H1 (cell line): ENCODE measurements around the gene SSB. TPM values are rescaled to one million over a fixed set of nuclear protein-coding genes. Genes with fewer than 3 reads are reported as not detected.

Experiments used
- CTCF ChIA-PET: fragments of 300-600 bp; sonication (Branson Sonifier 250); formaldehyde crosslinking; loops from one replicate; lab custom pipeline; 2021; ENCODE audit not compliant: partially characterized antibody; lab: Charles Lee
- POLR2A ChIA-PET: fragments of 300-600 bp; sonication (Branson Sonifier 250); formaldehyde crosslinking; loops from one replicate; lab custom pipeline; 2021; ENCODE audit warnings: inconsistent platforms; ENCODE audit not compliant: partially characterized antibody; lab: Charles Lee
- DNase-seq, 2 experiments: peaks; one replicate each; pipeline versions ENCODE4 v3.0.0 to v3.0.0-alpha.2; 2010 to 2022; ENCODE audit warnings: low spot score in 2 of 2, low read depth in 1 of 2, mixed read lengths in 1 of 2
- FAIRE-seq: peaks from 2 replicates; lab custom pipeline; 2011; peaks lifted over from hg19 to GRCh38; lab: Jason Lieb, UNC
- H2AFZ ChIP-seq: 2 replicates; pipeline ENCODE4 v1.8.1; 2012; ENCODE audit warnings: low read length, inconsistent platforms
- H2AK5ac ChIP-seq: 2 replicates; pipeline ENCODE4 v1.6.1; 2013; ENCODE audit warnings: low read depth, low read length
- H2BK120ac ChIP-seq: replicated peaks from 2 replicates; pipeline ENCODE3; 2013; ENCODE audit warnings: low read depth, low read length, inconsistent platforms
- H2BK12ac ChIP-seq: 2 replicates; pipeline ENCODE4 v1.6.1; 2013; ENCODE audit warnings: low read depth, low read length
- H2BK15ac ChIP-seq: 2 replicates; pipeline ENCODE4 v1.6.1; 2013; ENCODE audit warnings: low read length
- H2BK20ac ChIP-seq: 2 replicates; pipeline ENCODE4 v1.6.1; 2013; ENCODE audit warnings: low read length
- H2BK5ac ChIP-seq: 2 replicates; pipeline ENCODE4 v1.6.1; 2013; ENCODE audit warnings: low read depth, low read length
- H3K14ac ChIP-seq: 2 replicates; pipeline ENCODE4 v1.6.1; 2013; ENCODE audit warnings: inconsistent platforms; ENCODE audit not compliant: insufficient read length
- H3K18ac ChIP-seq: 2 replicates; pipeline ENCODE4 v1.6.1; 2013; ENCODE audit warnings: low read length; ENCODE audit errors: extremely low read depth
- H3K23ac ChIP-seq: 2 replicates; pipeline ENCODE4 v1.6.1; 2013; ENCODE audit warnings: inconsistent platforms; ENCODE audit not compliant: insufficient read length
- H3K23me2 ChIP-seq: 2 replicates; pipeline ENCODE4 v1.6.1; 2013; ENCODE audit warnings: low read depth, low read length
- H3K27ac ChIP-seq: 2 replicates; pipeline ENCODE4 v1.6.1; 2011; ENCODE audit warnings: low read depth, low read length, inconsistent platforms
- H3K27me3 ChIP-seq, 4 experiments: replicated peaks in 1 of 4; 1 replicate in 1 of 4; 2 replicates in 3 of 4; pipeline versions ENCODE4 v1.6.1 to v1.8.1; 2011 to 2013; ENCODE audit warnings: low read length in 3 of 4, mild to moderate bottlenecking in 3 of 4, inconsistent platforms in 2 of 4, mixed read lengths in 2 of 4, moderate library complexity in 1 of 4; ENCODE audit not compliant: control insufficient read depth in 3 of 4, insufficient read depth in 3 of 4; ENCODE audit errors: extremely low read depth in 1 of 4
- H3K36me3 ChIP-seq, 4 experiments: 2 replicates each; pipeline versions ENCODE4 v1.6.1 to v1.8.1; 2011 to 2013; ENCODE audit warnings: mild to moderate bottlenecking in 4 of 4, low read length in 3 of 4, moderate library complexity in 2 of 4, control low read depth in 1 of 4, inconsistent platforms in 1 of 4; ENCODE audit not compliant: insufficient read depth in 4 of 4, control insufficient read depth in 2 of 4
- H3K4ac ChIP-seq: replicated peaks from 2 replicates; pipeline ENCODE3; 2013; ENCODE audit warnings: low read length, low read depth, mixed read lengths, inconsistent platforms; ENCODE audit not compliant: insufficient read length
- H3K4me1 ChIP-seq, 4 experiments: replicated peaks in 1 of 4; 1 replicate in 1 of 4; 2 replicates in 3 of 4; pipeline versions ENCODE4 v1.6.1 to v1.8.1; 2011 to 2013; ENCODE audit warnings: low read length in 3 of 4, inconsistent platforms in 2 of 4, mixed read lengths in 1 of 4; ENCODE audit not compliant: insufficient read depth in 4 of 4, control insufficient read depth in 3 of 4
- H3K4me2 ChIP-seq, 2 experiments: 2 replicates each; pipeline versions ENCODE4 v1.6.1 to v1.8.1; 2011 to 2013; ENCODE audit warnings: low read depth in 2 of 2, low read length in 2 of 2, control low read depth in 1 of 2, inconsistent platforms in 1 of 2, mild to moderate bottlenecking in 1 of 2; ENCODE audit not compliant: insufficient read depth in 1 of 2
- H3K4me3 ChIP-seq, 4 experiments: fragments of 200-600, 300-600 bp in 1 of 4; sonication (generic), shearing (Covaris generic), sonication (Bioruptor Twin) in 1 of 4; 2 replicates each; pipeline versions ENCODE4 v1.5.1 to v1.8.1; 2011 to 2016; ENCODE audit warnings: low read length in 4 of 4, low read depth in 3 of 4, control low read depth in 2 of 4, inconsistent platforms in 2 of 4, mild to moderate bottlenecking in 2 of 4, mixed read lengths in 1 of 4, moderate library complexity in 1 of 4; ENCODE audit not compliant: insufficient read depth in 2 of 4; ENCODE audit errors: extremely low read depth in 1 of 4
- H3K56ac ChIP-seq: replicated peaks from 2 replicates; pipeline ENCODE3; 2013; ENCODE audit warnings: low read depth, mild to moderate bottlenecking, mixed read lengths, low read length, inconsistent platforms; ENCODE audit not compliant: insufficient read length
- H3K79me1 ChIP-seq: 2 replicates; pipeline ENCODE4 v1.6.1; 2013; ENCODE audit warnings: low read depth, low read length, control low read depth
- H3K79me2 ChIP-seq, 2 experiments: 2 replicates each; pipeline versions ENCODE4 v1.6.1 to v1.8.1; 2012 to 2013; ENCODE audit warnings: low read length in 2 of 2, mild to moderate bottlenecking in 2 of 2, inconsistent platforms in 1 of 2; ENCODE audit not compliant: insufficient read depth in 2 of 2, control insufficient read depth in 1 of 2
- H3K9ac ChIP-seq, 4 experiments: replicated peaks in 1 of 4; 1 replicate in 1 of 4; 2 replicates in 3 of 4; pipeline versions ENCODE4 v1.6.1 to v1.8.1; 2011 to 2013; ENCODE audit warnings: low read depth in 3 of 4, low read length in 3 of 4, control low read depth in 2 of 4, mild to moderate bottlenecking in 2 of 4, moderate library complexity in 2 of 4, inconsistent platforms in 1 of 4; ENCODE audit errors: extremely low read depth in 1 of 4
- H3K9me3 ChIP-seq, 2 experiments: 2 replicates each; pipeline versions ENCODE4 v1.6.1 to v1.8.1; 2012 to 2013; ENCODE audit warnings: mild to moderate bottlenecking in 2 of 2, moderate library complexity in 2 of 2, control low read depth in 1 of 2, inconsistent platforms in 1 of 2, low read depth in 1 of 2, low read length in 1 of 2, mixed read lengths in 1 of 2; ENCODE audit not compliant: insufficient read depth in 2 of 2
- H4K20me1 ChIP-seq, 2 experiments: replicated peaks in 1 of 2; 2 replicates each; pipeline versions ENCODE3 to v1.8.1; 2011 to 2013; ENCODE audit warnings: inconsistent platforms in 2 of 2, low read length in 2 of 2, mild to moderate bottlenecking in 1 of 2; ENCODE audit not compliant: insufficient read depth in 2 of 2, control insufficient read depth in 1 of 2
- H4K5ac ChIP-seq: 2 replicates; pipeline ENCODE4 v1.6.1; 2013; ENCODE audit warnings: low read length, low read depth, mixed read lengths, inconsistent platforms; ENCODE audit not compliant: insufficient read length
- H4K8ac ChIP-seq: 2 replicates; pipeline ENCODE4 v1.8.0; 2013; ENCODE audit warnings: mild to moderate bottlenecking, moderate library complexity, low read length, inconsistent platforms; ENCODE audit not compliant: insufficient read depth; ENCODE audit errors: extremely low read depth
- H4K91ac ChIP-seq: replicated peaks from 2 replicates; pipeline ENCODE3; 2013; ENCODE audit warnings: low read length, mixed read lengths, inconsistent platforms; ENCODE audit not compliant: insufficient read length
- ASH2L ChIP-seq: fragments of 200-600, 300-600 bp; sonication (generic); IDR thresholded peaks from one replicate; pipeline ENCODE4 v1.7.1; 2017; ENCODE audit warnings: low read length
- GTF2F1 ChIP-seq: IDR thresholded peaks from 2 replicates; pipeline ENCODE4 v1.6.1; 2012; ENCODE audit warnings: low read depth, low read length, improper control_type of control experiment, borderline replicate concordance
- PHF8 ChIP-seq: fragments of 200-600 bp; sonication (generic); conservative IDR thresholded peaks from 2 replicates; pipeline ENCODE4 v1.7.1; 2012; ENCODE audit warnings: low read depth, mild to moderate bottlenecking, inconsistent platforms, low read length, moderate library complexity
- POLR2A ChIP-seq, 2 experiments: IDR thresholded peaks; 1 replicate in 1 of 2; 2 replicates in 1 of 2; pipeline ENCODE4 v1.6.1; 2011; ENCODE audit warnings: low read depth in 2 of 2, low read length in 2 of 2, mild to moderate bottlenecking in 2 of 2; ENCODE audit errors: control extremely low read depth in 1 of 2
- RBBP5 ChIP-seq: IDR thresholded peaks from 2 replicates; pipeline ENCODE4 v1.7.1; 2012; ENCODE audit warnings: low read depth, mild to moderate bottlenecking, inconsistent platforms, low read length, moderate library complexity, borderline replicate concordance
- SP4 ChIP-seq: IDR thresholded peaks from 2 replicates; pipeline ENCODE4 v1.6.1; 2012; ENCODE audit warnings: low read length, inconsistent platforms
- WGBS, 2 experiments: shearing (Covaris generic) in 1 of 2; methylation state at CpG; one replicate each; pipeline versions ENCODE4 v1.1.6 to v1.1.7; 2013 to 2015; ENCODE audit warnings: low lambda C conversion rate in 2 of 2, mixed read lengths in 2 of 2, inconsistent platforms in 1 of 2, low coverage in 1 of 2, missing lambda C conversion rate in 1 of 2; ENCODE audit not compliant: insufficient replicate concordance in 2 of 2, insufficient coverage in 1 of 2, insufficient read length in 1 of 2; ENCODE audit errors: extremely low coverage in 1 of 2, missing lambda C conversion rate in 1 of 2; 5-methylcytosine and 5-hydroxymethylcytosine counted together
- polyA plus RNA-seq, 7 experiments: library from polyadenylated mRNA; depleted of rRNA in 3 of 7; stranded (reverse) in 5 of 7; unstranded in 2 of 7; fragments of >200 nt in 5 of 7; fragments of 200-250 nt in 2 of 7; gene quantifications; 1 replicate in 5 of 7; 2 replicates in 1 of 7; 4 replicates in 1 of 7; pipeline versions ENCODE4 v1.2.1 to v1.2.3, GENCODE V29; 2011 to 2013; ENCODE audit warnings: missing spikeins in 2 of 7, mixed read lengths in 2 of 7
- total RNA-seq: library from RNA; stranded (reverse); fragmentation: NEBNext Ultra II Directional; extraction: Animal tissue kit (Norgen Biotek cat#: 25700); gene quantifications from 2 replicates; pipeline ENCODE4 v1.2.1, GENCODE V29; 2021

The SSB gene
- total and polyA plus RNA-seq, 2 of the 8 experiments (the other 6 are each of a cell fraction or from before 2014, with no cell fraction given) = 60.8 to 270 TPM

DNA sequence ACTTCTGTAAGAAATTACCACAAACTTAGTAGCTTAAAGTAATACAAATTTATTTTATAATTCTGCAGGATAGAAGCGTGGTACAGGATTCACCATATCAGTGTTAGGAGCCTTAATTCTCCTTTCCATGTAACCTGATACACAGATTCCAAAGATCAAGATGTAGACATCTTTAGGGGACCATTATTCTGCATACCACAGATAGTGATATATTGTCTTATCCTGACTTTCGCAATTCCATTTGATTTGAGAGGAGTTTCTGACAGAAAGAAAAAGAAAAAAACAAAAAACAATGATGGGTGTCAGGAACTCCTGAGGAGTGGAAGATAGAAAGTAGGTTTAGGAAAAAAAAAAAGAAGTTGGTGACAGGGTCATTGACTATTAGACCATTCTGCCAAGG, 40.9 kb upstream of the SSB start:
- Histone ChIP-seq H3K23ac (no peak overlapping the region), H3K27me3 (no peaks in the 10 kb centered on the region), H4K8ac (no peak overlapping the region), H3K4me1 (no peaks in the 10 kb centered on the region), H3K4ac (no peak overlapping the region), H2AFZ (no peak overlapping the region), H2BK12ac (no peak overlapping the region), H2BK120ac (no peak overlapping the region), H2AK5ac (no peak overlapping the region), H3K4me2 (no peak overlapping the region), H3K9ac (no peak overlapping the region), H3K56ac (no peak overlapping the region), H4K20me1 (no peaks in the 10 kb centered on the region), H2BK15ac (no peak overlapping the region), H2BK20ac (no peak overlapping the region), H3K27ac (no peak overlapping the region), H3K36me3 (peaks cover 0 to 8% (median 0%) of the 10 kb centered on the region in 4 experiments; a peak in 1 of 8 replicates), H3K79me1 (no peaks in the 10 kb centered on the region), H3K79me2 (no peaks in the 10 kb centered on the region), H3K9me3 (peaks cover 0 to 6% of the 10 kb centered on the region in 2 experiments; a peak in 2 of 4 replicates), H3K18ac (no peak overlapping the region), H4K5ac (no peak overlapping the region), H2BK5ac (no peak overlapping the region), H3K14ac (no peak overlapping the region), H3K23me2 (no peaks in the 10 kb centered on the region), H3K4me3 (no peak overlapping the region), H4K91ac (no peak overlapping the region)
- FAIRE-seq (no peak), DNase-seq (no peak)
- ChIA-PET POLR2A (no interaction called here), CTCF (no interaction called here)
- TF ChIP-seq RBBP5 (no peak), ASH2L (no peak), PHF8 (no peak), GTF2F1 (no peak), POLR2A (IDR thresholded peaks at IDR 0.05; ENCODE audit: control extremely low read depth in 1 of 2, low read depth in 2 of 2, low read length in 2 of 2) (no peak), SP4 (no peak)
- 95% methylated on average over 2 of the region's 2 CpGs; no CpG with 5 or more reads in 1 of the 2 experiments for WGBS, 2 experiments
